PC-3 (cell line): ENCODE data around the gene TRIM65.
A peak's percentile ranks its signal among the peaks of the same experiment; 100 is the strongest.

Source experiments
- EZH2 ChIP-seq: fragments of 300-600 bp; sonication (generic); IDR thresholded peaks from one replicate; pipeline ENCODE4 v1.6.1; 2017; ENCODE audit warnings: antibody characterized with exemption, mild to moderate bottlenecking, low read length; ENCODE audit not compliant: unreplicated experiment
- EZH2phosphoT487 ChIP-seq: fragments of 300-600 bp; sonication (generic); IDR thresholded peaks from 2 replicates; pipeline ENCODE4 v1.6.1; 2018; ENCODE audit warnings: mild to moderate bottlenecking, antibody characterized with exemption, low read length, borderline replicate concordance
- TF ChIP-seq, protein P1 (sequence below): fragments of 300-600 bp; sonication (generic); conservative IDR thresholded peaks from 2 replicates; pipeline ENCODE4 v1.5.1; 2017; ENCODE audit warnings: antibody characterized with exemption, low read depth, mild to moderate bottlenecking, low read length

DNA sequence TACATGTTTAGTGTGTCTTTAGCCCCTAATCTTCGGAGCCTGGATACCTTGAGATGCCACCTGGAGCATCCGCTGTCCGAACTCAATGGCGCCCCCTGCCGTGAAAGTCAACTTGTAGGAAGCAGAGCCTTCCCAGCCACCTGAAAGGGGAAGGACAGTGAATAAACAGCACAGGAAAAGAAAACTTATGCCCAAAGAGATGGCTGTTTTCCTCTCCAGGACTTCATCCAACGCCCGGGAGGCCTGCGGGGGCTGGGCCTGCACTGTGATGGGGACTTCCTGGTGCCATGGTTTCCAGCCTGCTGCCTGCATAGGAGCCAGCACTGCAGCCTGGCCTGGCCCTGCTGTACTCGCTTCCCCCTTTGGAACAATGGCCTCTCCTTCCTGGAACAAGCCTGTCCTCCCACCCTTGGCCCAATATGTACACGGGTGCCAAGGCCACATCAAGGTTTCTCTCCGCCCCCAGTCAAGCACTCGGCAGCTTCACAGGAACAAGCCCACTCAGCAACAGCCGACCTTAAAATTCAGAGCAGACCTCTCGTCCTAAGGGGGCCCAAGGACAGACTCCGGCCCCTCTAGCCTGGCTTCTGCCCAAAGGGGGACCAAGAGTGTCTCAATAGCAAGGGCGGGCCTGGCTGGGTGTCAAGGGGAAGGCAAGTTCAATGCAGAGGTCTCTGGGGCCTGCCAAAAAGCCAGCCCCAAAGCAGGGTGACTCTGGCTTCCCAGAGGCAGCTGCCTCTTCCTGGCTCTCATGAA lies 48.0 kb downstream of the TRIM65 start:
- TF ChIP-seq, protein P1, sequence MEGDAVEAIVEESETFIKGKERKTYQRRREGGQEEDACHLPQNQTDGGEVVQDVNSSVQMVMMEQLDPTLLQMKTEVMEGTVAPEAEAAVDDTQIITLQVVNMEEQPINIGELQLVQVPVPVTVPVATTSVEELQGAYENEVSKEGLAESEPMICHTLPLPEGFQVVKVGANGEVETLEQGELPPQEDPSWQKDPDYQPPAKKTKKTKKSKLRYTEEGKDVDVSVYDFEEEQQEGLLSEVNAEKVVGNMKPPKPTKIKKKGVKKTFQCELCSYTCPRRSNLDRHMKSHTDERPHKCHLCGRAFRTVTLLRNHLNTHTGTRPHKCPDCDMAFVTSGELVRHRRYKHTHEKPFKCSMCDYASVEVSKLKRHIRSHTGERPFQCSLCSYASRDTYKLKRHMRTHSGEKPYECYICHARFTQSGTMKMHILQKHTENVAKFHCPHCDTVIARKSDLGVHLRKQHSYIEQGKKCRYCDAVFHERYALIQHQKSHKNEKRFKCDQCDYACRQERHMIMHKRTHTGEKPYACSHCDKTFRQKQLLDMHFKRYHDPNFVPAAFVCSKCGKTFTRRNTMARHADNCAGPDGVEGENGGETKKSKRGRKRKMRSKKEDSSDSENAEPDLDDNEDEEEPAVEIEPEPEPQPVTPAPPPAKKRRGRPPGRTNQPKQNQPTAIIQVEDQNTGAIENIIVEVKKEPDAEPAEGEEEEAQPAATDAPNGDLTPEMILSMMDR, result peak; percentile 96
- no peak for TF ChIP-seq EZH2phosphoT487
- TF ChIP-seq EZH2, result no peak
